HG03139 (cell line): ENCODE measurements around the gene GHR.
"Not testable (repeated sequence)": the region's sequence is repeated elsewhere in the genome, so short reads cannot be mapped to it uniquely, and the experiment has no call there.

ENCODE experiments used
- ATAC-seq: cut with Tn5 transposase; IDR thresholded peaks from one replicate; pipeline ENCODE4 v1.9.1; 2021; ENCODE audit not compliant: unreplicated experiment

Gene GHR

DNA sequence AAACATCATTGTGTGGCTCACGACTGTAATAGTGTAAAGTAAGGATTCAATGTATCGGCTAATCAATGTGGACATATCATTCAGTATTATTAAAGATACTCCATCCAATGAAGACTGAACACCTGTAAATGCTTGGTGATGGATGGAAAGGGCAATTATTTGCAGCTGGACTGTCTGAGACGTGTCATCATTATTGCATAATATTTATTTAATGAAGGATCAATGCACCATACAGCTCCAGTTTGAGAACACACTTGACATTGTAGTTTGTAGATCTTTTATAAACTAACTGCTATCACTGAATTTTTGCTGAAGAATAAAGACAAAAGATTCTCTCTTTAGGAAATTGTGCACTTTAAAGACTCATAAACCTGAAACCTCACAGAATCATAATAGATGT is 215.7 kb downstream of the GHR start:
- no peak for ATAC-seq

DNA sequence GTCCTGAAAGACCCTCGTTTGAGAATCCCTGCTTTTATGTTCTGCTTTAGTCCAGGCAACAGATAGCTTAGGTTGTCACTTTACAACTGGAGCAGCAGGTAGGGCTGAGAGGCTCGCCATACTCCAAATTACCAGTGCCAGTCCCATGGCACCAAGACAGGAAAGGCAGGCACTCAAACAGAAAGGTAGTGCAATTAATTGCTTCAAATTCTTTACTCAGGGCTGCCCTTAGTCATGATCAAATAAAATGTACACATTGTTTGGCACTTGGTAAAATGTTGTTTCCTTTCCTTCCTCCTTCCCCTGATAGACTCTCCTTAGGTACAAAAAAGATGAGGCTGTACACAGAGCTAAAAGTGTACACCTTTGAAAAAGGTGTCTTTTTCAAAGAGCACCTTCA is 217.6 kb downstream of the GHR start:
- ATAC-seq = no peak

DNA sequence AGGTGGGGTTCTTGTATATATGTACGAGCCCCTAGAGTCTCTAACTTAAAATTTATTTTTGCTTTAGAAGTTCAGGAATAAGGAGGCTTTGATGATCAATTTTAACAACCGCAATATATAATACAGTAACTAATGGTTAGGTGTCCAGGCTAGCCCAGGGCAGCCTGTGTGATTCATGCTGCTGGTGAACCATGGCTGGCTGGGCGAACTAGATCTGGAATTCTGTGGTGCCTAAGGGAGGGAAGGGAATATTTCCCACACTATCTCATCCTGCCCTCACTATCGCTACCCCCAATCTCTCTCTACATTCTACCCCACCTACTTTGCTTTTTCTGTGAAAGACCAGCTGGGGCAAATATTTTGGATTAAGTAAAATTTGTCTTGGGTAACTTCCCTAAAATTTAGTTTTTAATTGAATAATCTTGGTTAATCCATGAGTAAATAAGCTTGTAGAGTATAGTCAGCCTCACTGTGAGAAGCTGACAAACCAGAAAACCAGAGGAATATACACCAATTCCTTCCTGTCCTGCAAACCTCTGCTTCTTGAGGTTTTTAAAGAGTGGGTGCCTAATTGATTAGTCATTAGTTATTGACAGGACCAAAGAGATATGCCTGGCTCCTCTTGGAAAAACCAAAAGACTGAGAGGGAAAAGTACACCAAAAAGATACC is 218.2 kb downstream of the GHR start:
- ATAC-seq = no peak

DNA sequence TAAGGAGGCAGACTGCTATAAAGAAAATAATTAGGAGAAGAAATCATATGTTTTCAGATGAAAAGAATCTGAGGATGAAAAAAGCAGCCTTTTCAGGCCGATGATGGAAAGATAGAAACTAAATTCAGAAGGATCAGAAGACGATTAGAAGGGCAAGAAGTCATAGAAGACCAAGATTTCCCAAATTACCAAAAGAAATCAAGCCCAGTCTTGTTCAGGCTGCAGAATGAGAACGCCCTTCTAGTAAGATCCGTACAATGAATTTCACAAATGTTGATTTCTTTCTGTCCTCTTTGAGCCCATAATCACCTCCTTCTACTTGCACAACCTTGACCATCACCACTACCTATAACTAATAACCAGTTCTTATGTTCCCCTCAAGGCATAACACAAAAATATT is 218.8 kb downstream of the GHR start:
- ATAC-seq = no peak

DNA sequence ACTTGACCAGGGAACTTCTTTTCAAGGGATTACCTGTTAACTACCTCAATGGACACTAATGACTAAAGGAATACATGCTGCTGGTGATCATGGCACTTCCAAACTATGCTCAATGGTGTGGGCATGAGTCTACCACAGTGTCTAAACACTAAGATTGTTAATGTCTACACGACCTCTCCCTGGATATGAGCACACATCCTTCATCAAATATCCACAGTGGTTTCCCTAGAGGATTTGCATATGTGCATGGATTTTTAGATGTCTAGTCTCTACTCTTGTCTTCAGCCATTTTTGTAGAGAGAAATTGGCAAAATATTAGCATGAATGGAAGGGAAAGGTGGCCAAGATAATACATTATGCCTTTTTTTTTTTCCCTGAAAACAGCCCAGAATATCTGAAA is 220.1 kb downstream of the GHR start:
- no peak for ATAC-seq

DNA sequence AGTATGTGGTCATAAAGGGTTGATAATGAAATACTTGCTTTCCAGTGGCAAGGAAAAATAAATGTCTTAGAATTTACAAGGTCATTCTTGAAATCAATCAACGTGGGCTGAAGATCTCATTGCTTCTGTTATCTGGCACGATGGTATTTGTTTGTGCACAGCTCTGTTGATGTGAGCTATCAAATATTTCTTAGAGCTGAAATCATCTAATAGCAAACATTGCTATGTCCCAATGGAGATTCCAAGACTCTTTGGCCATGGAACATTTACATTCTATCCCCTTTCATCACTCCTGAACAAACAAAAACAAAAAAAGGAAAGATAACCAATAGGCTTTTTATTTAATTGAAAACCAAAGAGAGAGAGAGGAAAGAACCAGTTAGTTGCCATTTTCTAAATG is 221.9 kb downstream of the GHR start:
- ATAC-seq = no peak

DNA sequence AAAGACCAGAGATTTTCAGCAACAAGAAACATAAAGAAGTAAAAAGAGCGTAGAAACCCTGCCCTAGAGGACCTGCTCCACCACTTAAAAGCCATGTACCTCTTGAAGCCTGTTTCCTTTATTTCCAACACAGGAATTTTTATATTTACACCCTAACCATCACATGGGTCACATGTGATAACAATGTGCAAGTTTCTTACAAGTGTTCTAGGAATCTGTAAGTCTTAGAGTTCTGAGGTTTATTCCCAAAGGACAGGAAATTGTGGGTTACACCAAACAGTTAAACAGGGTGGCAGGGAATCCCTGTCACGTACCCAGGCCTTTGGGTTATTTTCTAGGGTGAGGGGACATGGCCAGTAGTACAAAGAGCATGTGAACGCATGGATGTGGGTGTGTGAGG is 224.8 kb downstream of the GHR start:
- ATAC-seq = no peak

DNA sequence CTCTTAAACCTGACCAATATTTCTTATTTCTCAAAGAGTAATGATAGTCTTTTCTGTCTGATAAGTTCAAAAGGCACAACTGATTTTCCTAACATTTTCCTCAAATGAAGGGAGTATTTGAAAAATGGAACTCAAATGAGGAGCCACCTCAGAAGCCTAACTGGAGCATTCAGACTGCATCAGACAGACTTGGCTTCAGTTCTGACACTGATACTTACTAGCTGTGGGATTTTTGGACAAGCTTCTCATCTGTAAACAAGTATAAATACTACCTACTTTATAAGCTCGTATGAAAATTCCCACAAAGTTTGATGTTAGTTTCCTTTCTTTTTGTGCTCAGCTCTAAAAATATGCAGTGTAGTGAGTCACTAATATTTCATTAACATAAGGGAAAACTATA is 225.7 kb downstream of the GHR start:
- ATAC-seq = no peak

DNA sequence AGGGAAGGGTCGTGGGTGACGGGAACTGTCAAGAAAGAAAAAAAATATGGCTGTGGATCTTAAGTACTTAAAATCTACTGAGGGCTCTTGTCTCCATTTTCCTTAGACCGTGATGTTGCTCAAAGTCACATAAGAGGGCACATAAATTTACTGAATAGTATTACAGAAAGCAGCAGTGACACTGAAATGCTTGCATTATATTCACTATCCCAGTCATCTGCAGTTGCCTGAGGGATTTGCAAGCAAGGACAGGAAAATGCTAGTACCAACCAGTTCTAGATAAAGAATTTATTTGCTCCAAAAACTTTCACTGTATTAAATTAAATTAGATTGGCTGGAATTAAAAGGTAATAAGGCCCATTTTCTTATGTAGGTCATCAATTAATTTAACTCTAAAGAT is 226.8 kb downstream of the GHR start:
- no peak for ATAC-seq

DNA sequence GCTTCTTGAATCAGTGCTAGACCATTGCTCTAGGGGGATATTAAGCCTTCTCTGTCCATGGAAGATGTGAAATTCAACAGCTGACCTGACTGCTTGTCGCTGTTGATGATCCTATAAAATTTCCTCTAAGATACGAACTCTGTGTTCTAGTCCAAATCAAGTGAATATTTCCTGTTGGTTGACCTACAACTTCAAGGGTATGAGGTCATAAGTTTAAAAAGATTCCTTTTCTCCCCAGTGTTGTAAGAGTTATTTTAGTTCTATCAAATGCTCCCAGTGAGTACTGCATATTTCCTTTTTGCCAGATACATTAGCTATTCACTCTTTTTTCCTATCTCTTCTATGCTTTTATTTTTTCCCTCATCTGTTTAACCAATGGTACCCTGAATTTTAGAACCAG is 230.5 kb downstream of the GHR start:
- no peak for ATAC-seq

DNA sequence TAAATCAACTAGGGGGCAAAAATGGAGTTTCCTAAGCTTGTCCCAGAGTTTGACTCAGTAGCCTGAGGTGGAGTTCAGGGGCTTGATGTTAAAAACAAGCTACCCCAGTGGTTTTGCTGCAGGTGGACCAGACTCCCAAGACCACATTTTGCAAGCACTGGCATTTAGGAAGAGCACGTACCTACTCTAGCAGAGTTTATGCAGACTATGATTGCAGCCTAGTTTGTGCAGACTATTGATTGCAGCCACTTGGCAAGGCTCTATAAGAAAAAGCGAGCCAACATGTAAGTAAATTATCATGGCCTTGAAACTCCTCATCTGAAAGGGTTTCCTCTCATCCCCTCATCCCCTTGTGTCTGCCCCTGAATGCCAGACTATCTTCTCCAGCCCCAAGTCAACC is 231.4 kb downstream of the GHR start:
- no peak for ATAC-seq

DNA sequence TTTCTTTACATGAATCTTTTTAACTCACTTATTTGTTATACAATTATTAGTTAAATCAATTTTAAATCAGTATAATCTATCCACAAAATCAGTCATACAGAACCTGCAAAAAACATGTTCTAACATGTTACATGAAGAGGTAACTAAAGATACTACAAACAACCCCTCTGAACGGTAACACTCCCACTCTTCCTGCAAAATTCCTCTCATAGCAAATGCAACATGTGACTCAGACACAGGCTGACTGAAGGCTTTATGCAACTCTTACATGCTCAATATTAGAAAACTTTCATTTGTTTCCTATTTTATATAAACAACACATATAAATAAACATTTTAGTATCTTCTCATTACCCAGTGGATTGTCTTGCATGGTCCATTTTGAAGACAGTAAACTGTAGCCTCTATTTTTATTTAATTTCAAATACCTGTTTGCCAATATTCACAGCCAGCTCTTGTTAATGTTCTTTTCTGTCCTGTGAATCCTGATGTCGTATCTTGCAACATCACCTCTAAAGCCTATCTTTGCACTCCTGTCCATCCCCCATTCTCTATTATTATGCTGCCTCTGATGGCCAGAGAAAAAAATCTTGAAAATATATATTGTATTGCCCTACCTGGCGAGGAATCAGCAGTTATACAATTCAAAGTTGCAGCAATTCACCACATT is 232.9 kb downstream of the GHR start:
- no peak for ATAC-seq

DNA sequence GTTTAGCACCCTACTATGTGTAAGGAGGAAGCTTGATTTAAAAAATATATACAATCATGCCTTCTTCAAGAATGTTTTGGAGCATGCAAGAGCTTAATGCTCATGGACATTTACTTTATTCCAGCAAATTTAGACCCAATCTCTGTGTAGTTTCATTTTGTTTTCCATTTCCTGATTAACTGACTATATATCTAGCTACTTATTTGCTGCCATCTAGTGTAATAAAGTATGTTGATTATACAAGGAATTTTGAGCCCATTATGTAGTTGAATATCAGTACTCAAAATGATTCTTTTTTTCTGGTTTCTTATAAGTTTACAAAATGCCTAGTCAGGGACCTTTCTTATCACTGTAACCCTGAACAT is 233.4 kb downstream of the GHR start:
- no peak for ATAC-seq

DNA sequence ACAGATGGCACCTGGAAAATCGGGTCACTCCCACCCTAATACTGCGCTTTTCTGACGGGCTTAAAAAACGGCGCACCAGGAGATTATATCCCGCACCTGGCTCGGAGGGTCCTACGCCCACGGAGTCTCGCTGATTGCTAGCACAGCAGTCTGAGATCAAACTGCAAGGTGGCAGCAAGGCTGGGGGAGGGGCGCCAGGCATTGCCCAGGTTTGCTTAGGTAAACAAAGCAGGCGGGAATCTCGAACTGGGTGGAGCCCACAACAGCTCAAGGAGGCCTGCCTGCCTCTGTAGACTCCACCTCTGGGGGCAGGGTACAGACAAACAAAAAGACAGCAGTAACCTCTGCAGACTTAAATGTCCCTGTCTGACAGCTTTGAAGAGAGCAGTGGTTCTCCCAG is 236.6 kb downstream of the GHR start:
- not testable (repeated sequence) for ATAC-seq

DNA sequence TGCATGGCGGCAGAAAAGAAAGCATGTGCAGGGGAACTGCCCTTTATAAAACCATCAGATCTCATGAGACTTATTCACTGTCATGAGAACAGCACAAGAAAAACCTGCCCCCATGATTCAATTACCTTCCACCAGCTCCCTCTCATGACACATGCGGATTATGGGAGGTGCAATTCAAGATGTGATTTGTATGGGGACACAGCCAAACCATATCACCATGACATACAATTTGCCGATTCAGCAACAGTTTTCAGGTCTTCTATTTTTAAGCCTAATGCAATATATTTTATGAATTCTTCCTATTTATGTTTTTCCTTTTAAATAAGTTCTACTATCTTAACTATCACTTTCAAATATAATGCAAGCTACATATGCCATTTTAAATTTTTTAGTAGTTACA is 242.6 kb downstream of the GHR start:
- no peak for ATAC-seq

DNA sequence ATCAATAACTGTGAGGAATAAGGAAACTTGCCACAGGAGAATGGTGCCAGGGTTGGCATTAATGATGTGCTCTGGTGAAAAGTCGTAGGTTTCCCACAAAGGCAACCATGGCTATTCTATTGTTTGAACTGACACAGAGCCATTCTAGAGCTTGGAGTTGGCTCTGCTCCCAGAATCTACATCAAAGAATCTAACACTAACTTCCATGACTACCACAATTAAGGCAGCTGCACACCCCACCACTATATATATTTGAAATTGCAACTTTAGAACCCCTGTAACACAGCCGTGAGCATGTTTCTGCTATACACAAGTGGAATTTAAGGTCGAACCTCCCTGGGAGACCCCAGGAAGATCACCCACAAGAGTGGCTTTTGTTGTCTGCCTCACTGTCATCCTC is 243.6 kb downstream of the GHR start:
- ATAC-seq = no peak

DNA sequence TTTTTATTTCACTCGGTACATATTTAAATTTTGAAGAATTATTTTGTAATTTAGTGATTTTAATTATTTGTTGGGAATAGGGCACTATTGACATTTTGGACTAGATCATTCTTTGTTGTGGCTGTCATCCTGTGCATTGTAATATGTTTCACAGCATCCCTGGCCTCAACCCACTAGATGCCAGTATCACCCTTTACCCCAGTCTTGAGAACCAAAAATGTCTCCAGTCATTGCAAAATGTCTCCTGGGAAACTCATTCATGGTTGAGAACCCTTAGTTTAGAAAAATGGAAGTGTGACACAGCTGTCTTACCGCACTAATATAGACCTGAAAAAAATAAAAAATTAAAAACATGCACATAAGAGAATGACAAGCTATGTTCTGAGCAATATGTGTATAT is 245.0 kb downstream of the GHR start:
- no peak for ATAC-seq

DNA sequence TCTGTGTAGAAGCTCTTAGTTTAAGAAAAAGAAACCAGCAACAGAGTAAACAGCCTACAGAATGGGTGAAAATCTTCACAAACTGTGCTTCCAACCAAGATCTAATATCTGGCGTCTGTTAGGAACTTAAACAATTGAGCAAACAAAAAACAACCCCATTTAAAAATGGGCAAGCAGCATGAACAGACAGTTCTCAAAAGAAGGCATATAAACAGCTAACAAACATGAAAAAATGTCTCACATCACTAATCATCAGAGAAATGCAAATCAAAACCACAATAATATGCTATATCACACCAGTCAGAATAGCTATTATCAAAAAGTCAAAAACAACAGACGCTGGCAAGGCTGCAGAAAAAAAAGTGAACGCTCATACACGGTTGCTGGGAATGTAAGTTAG is 249.7 kb downstream of the GHR start:
- ATAC-seq = no peak

DNA sequence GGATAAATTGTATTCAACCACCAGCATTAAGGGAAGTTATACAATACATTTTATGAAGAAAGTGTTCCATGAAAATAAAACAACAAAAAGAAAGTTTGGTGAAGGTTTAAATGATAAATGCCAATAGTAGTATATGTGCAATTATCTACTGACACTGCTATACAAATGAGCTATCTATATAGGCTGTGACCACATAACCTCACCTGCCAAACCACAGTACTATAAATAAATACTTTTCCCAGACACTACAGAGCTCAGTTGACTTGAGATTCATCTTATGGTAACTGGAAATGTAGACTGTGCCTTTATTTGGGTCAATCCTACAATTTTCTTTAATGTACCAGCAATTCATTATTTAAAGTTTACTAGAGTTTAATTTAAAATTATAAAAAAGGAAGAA is 252.4 kb downstream of the GHR start:
- no peak for ATAC-seq

DNA sequence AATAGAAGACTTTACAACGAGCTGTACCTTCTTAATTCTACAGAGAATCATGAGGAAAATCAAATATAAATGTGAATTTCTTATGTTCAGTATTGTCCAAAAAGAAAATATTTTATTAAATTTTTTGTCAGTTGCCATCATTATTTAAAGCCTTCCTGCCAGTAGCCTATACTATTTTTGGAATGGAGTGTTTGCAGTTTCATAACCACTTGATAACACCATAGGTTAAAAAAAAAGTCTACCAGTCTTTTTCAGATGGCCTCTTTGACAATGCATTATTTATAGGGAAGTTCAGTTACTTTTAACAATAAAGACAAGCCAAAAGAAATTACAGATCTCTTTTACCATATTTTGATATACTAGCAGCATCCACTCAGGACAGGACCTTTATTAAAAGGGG is 253.1 kb downstream of the GHR start:
- no peak for ATAC-seq

DNA sequence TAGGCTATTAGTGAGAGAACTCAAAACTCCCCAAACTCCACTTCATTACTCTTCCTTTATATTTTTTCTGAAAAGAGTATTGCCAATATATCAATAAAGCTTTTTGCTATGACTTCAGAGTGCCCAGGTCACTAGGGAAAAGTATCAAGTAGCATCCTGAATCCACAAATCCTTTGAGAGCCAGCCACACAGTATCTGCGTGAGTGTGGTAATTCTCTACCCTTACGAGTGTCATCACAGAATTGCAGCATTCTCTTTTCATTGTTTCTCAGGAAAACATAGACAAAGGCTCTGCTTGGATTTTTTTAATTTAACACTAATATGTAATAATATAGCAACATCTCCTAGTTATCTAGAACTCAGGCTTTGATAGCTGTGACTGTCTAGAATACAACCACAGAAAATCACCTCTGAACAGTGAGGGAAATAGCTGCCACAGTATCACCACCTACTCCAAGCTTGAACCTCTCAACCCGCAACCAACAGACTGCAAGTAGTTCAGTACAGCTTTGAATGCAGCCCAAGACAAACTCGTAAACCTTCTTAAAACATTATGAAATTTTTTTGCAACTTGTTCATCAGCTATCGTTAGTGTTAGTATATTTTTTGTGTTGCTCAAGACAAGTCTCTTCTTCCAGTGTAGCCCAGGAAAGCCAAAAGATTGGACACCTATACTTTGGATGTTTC is 254.1 kb downstream of the GHR start:
- no peak for ATAC-seq

DNA sequence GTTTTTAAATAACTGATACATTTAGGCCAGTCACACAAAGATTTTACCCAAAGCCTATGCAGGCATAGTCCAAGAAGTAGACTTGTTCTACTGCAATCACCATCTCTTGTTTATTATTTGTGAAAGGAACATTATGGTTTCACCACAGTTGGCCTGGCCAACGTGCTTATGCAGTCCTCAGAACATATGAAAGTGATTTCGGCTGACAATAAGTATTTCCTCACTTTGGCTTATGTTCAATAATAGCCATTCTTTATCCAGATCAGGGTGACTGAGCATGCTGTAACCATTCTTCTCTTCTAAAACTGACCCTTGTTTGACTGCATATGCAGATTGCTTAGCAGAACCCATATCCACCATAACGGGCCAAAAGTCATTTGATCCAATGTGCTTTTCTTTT is 256.8 kb downstream of the GHR start:
- ATAC-seq = no peak

DNA sequence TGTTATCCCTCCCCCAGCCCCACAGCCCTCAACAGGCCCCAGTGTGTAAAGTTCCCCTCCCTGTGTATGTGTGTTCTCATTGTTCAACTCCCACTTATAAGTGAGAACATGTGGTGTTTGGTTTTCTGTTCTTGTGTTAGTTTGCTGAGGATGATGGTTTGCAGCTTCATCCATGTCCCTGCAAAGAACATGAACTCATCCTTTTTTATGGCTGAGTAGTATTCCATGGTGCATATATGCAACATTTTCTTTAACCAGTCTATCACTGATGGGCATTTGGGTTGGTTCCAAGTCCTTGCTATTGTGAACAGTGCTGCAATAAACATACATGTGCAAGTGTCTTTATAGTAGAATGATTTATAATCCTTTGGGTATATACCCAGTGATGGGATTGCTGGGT is 261.8 kb downstream of the GHR start:
- ATAC-seq = not testable (repeated sequence)
